Common myeloid progenitor, CD34-positive (primary cell): ENCODE results near the gene NTMT2.
"Not testable (repeated sequence)": the region's sequence is repeated elsewhere in the genome, so short reads cannot be mapped to it uniquely, and the experiment has no call there.

Experiments used
- CTCF ChIA-PET: fragments of 350-600 bp; sonication (Branson Sonifier 250); formaldehyde crosslinking; loops from one replicate; lab custom pipeline; 2021; ENCODE audit warnings: antibody characterized with exemption; lab: Charles Lee
- POLR2A ChIA-PET: fragments of 350-600 bp; sonication (Branson Sonifier 250); formaldehyde crosslinking; loops from one replicate; lab custom pipeline; 2021; ENCODE audit warnings: antibody characterized with exemption; lab: Charles Lee
- DNase-seq, 3 donors: peaks; one replicate each; pipeline versions ENCODE4 v3.0.0 to v3.0.0-alpha.2; 2013
- H3K27ac ChIP-seq, 2 experiments: 1 replicate in 1 of 2; 2 replicates in 1 of 2; pipeline ENCODE4 v1.7.0; 2013; ENCODE audit warnings: inconsistent platforms in 2 of 2, low read length in 2 of 2, mild to moderate bottlenecking in 2 of 2, low read depth in 1 of 2, moderate library complexity in 1 of 2; ENCODE audit not compliant: severe bottlenecking in 2 of 2, insufficient read depth in 1 of 2, poor library complexity in 1 of 2
- H3K27me3 ChIP-seq, 5 experiments: replicated peaks in 2 of 5; 1 replicate in 3 of 5; 2 replicates in 2 of 5; pipeline versions ENCODE4 v1.6.1 to v1.7.0; 2013; ENCODE audit warnings: low read length in 4 of 5, mild to moderate bottlenecking in 2 of 5, moderate library complexity in 2 of 5, inconsistent platforms in 1 of 5; ENCODE audit not compliant: insufficient read depth in 5 of 5, control insufficient read depth in 4 of 5
- H3K36me3 ChIP-seq, 4 experiments: 1 replicate in 2 of 4; 2 replicates in 2 of 4; pipeline versions ENCODE4 v1.6.1 to v1.7.0; 2013; ENCODE audit warnings: low read length in 3 of 4, control low read depth in 1 of 4, mild to moderate bottlenecking in 1 of 4; ENCODE audit not compliant: control insufficient read depth in 4 of 4, insufficient read depth in 4 of 4
- H3K4me1 ChIP-seq, 4 experiments: 1 replicate in 3 of 4; 2 replicates in 1 of 4; pipeline versions ENCODE4 v1.6.1 to v1.7.1; 2013; ENCODE audit warnings: low read length in 3 of 4, mild to moderate bottlenecking in 3 of 4, control low read depth in 1 of 4, inconsistent platforms in 1 of 4, moderate library complexity in 1 of 4; ENCODE audit not compliant: control insufficient read depth in 4 of 4, insufficient read depth in 4 of 4; ENCODE audit errors: control extremely low read depth in 1 of 4
- H3K4me3 ChIP-seq, 7 experiments: 1 replicate in 4 of 7; 2 replicates in 3 of 7; pipeline versions ENCODE4 v1.5.1 to v1.7.0; 2013; ENCODE audit warnings: mild to moderate bottlenecking in 7 of 7, low read length in 6 of 7, moderate library complexity in 6 of 7, inconsistent platforms in 2 of 7, low read depth in 2 of 7, control low read depth in 1 of 7; ENCODE audit not compliant: insufficient read depth in 4 of 7, control insufficient read depth in 1 of 7; ENCODE audit errors: extremely low read depth in 1 of 7
- H3K9me3 ChIP-seq, 5 experiments: 1 replicate in 4 of 5; 2 replicates in 1 of 5; pipeline versions ENCODE4 v1.6.1 to v1.7.1; 2013; ENCODE audit warnings: low read length in 4 of 5, mild to moderate bottlenecking in 2 of 5, inconsistent platforms in 1 of 5, low read depth in 1 of 5, moderate library complexity in 1 of 5; ENCODE audit not compliant: control insufficient read depth in 4 of 5, insufficient read depth in 2 of 5; ENCODE audit errors: control extremely low read depth in 1 of 5
- WGBS: methylation state at CpG from one replicate; pipeline ENCODE4 v1.1.5; 2013; ENCODE audit not compliant: insufficient coverage; 5-methylcytosine and 5-hydroxymethylcytosine counted together

The NTMT2 gene

DNA sequence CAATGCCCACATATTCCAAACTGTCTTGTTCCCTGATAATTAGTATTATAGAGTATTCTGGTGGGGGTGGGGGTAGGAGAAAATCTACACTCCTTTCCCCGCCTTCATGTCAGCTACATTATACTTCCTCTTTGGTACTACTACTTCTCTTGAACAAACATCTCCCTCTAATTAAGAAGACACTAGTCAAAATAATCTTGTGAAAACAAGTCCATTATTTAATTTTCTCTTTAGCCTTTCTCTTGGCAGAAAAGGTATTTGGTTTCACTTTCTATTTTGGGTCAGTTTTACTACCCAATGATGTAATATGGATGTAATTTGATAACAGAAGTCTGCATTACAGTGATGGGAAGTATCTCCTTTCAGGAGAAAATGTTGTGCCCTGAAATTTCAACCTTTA is 22.5 kb downstream of the NTMT2 start:
- Histone ChIP-seq H3K4me3 (peak overlapping the region in 1 of 7 experiments; percentile 13), H3K36me3 (no peaks in the 10 kb centered on the region), H3K4me1 (no peaks in the 10 kb centered on the region), H3K9me3 (peaks cover 0 to 9% (median 0%) of the 10 kb centered on the region in 5 experiments), H3K27ac (no peak overlapping the region), H3K27me3 (no peaks in the 10 kb centered on the region)
- DNase-seq = peak in 2 of 3 donors; percentile 15 to 26
- CTCF ChIA-PET = interaction anchor here (1.5 kb wide), 1 partner anchor 14 kb away, joined by 4 read pairs; no protein-coding TSS in a partner anchor
- POLR2A ChIA-PET = no interaction called here
- WGBS = no CpG with 5 or more reads among the region's 1 CpG

DNA sequence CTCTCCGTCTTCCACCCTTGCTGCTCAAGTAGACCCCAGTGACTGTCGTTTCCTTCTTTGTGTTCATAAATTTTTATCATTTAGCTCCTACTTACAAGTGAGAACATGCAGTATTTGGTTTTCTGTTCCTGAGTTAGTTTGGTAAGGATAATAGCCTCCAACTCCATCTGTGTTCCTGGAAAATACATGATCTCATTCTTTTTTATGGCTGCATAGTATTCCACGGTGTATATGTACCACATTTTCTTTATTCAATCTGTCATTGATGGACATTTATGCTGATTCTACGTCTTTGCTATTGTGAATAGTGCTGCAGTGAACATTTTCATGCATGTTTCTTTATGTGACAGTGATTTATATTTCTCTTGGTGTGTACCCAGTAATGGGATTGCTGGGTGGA is 24.8 kb downstream of the NTMT2 start:
- H3K27ac ChIP-seq, DNase-seq, CTCF ChIA-PET, H3K4me3 ChIP-seq, H3K27me3 ChIP-seq, H3K4me1 ChIP-seq, POLR2A ChIA-PET, H3K9me3 ChIP-seq, H3K36me3 ChIP-seq: not testable (repeated sequence)
- no CpG with 5 or more reads among the region's 4 CpGs for WGBS

DNA sequence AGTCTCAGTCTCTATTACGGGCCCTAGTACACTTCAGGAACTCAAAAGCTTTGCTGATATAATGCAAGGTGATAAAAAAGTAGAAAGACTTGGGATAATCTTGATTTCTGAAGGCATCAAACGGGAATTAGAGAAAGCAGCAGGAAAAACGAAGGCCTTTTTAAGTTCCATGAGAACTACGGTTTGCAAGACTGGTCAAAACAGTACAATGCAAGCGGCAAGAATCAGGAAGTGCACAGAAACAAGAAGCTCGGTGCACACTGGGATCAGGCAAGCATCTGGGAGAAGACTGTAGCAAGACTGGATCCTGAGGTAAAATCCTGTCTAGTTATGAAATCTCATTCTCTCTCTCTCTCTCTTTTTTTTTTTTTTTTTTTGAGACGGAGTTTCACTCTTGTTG is 28.6 kb downstream of the NTMT2 start:
- ChIA-PET POLR2A (no interaction called here), CTCF (no interaction called here)
- Histone ChIP-seq H3K9me3 (peaks cover 0 to 9% (median 0%) of the 10 kb centered on the region in 5 experiments), H3K27me3 (no peaks in the 10 kb centered on the region), H3K4me3 (no peak overlapping the region), H3K36me3 (no peaks in the 10 kb centered on the region), H3K4me1 (no peaks in the 10 kb centered on the region), H3K27ac (no peak overlapping the region)
- DNase-seq = no peak
- 88% methylated on average over 6 of the region's 7 CpGs for WGBS

DNA sequence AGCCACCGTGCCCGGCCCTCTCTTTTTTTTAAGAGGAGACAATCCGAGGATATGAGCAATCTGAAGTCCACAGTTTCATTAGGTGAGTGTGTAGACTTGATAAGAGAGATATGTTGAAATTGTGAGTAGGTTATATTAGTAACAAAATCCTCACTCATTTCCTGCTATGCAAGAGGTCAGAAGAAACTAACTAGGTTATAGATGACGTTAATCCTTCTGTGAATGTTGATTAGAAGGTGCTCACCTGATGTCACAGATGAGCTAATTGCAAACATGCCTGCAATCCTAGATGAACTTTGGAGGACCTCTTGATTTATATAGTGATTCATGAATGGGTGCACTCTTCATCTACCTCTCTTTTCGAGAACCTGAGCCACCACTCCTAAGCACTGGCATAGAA is 29.3 kb downstream of the NTMT2 start:
- 100% methylated on average over 1 of the region's 5 CpGs for WGBS
- H3K27me3 ChIP-seq = no peaks in the 10 kb centered on the region
- H3K9me3 ChIP-seq = peaks cover 0 to 9% (median 0%) of the 10 kb centered on the region in 5 experiments
- DNase-seq = no peak
- H3K36me3 ChIP-seq = no peaks in the 10 kb centered on the region
- H3K4me1 ChIP-seq = no peaks in the 10 kb centered on the region
- H3K4me3 ChIP-seq = no peak overlapping the region
- no peak overlapping the region for H3K27ac ChIP-seq
- POLR2A ChIA-PET = no interaction called here
- CTCF ChIA-PET = no interaction called here

DNA sequence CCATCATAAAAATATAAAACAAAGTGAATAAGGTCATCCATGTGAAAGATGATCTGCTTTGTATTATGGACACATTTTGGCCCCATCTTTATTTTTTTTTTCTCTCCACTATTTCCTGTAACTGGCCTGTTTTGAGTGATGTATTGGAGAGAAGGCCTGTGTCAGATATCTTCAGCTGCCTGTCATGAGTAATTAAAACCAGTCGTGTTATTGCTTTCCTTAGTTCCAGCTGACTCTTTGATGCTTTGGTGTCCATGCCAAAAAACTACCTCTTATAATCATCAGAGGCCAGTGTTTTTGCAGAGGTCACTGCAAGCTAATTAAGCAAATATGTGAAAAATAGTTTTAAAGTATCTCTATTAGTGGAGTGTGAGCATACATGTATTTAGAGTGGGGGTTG is 29.7 kb downstream of the NTMT2 start:
- H3K9me3 ChIP-seq = peaks cover 0 to 7% (median 0%) of the 10 kb centered on the region in 5 experiments
- ChIA-PET CTCF (no interaction called here), POLR2A (no interaction called here)
- H3K27me3 ChIP-seq = no peaks in the 10 kb centered on the region
- no CpG with 5 or more reads among the region's 1 CpG for WGBS
- no peak overlapping the region for H3K4me3 ChIP-seq
- H3K36me3 ChIP-seq = no peaks in the 10 kb centered on the region
- no peak for DNase-seq
- no peaks in the 10 kb centered on the region for H3K4me1 ChIP-seq
- no peak overlapping the region for H3K27ac ChIP-seq

DNA sequence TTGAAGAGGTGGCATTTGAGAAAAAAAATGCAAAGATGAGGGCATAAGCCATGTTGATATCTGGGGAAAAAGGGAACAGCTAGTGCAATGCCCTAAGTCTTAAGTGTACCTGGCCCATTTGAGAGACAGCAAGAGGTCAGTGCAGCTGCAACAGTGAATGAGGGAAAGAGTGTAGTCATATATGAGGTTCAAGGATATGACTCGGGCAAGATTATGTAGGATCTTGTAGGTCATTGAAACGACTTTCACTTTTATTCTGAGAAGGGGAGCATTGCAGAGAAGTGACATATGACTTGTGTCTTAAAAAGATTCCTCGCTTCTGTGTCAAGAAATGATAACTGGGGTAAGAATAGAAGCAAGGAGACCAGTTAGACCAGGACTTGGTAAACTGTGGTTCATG is 31.0 kb downstream of the NTMT2 start:
- H3K9me3 ChIP-seq = peaks cover 0 to 4% (median 0%) of the 10 kb centered on the region in 5 experiments
- H3K27me3 ChIP-seq = no peaks in the 10 kb centered on the region
- H3K4me1 ChIP-seq = no peaks in the 10 kb centered on the region
- CTCF ChIA-PET = no interaction called here
- no peak overlapping the region for H3K27ac ChIP-seq
- POLR2A ChIA-PET = no interaction called here
- no peaks in the 10 kb centered on the region for H3K36me3 ChIP-seq
- no peak overlapping the region for H3K4me3 ChIP-seq
- 90% methylated on average over 3 of the region's 3 CpGs for WGBS
- no peak for DNase-seq

DNA sequence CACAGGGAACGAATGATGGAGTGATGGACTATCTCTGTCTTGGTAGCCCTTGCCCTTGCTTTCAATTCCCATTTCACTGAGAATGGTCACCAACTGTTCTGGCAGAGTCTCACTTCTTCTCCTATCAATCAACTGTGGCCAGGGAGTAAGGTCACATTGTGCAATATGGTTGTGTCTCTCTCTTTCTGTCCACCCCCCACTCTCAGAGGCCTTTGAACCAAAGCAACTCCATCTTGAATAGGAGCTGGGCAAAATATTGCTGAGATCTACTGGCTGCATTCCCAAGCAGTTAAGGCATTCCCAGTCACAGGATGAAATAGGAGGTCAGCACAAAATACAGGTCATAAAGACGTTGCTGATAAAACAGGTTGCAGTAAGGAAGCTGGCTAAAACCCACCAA is 36.7 kb downstream of the NTMT2 start:
- POLR2A ChIA-PET = no interaction called here
- no peak overlapping the region for H3K4me3 ChIP-seq

More for the DNA sequence above, 36.7 kb downstream of the NTMT2 start:
- DNase-seq = no peak
- Histone ChIP-seq H3K27me3 (no peaks in the 10 kb centered on the region), H3K4me1 (no peaks in the 10 kb centered on the region), H3K36me3 (no peaks in the 10 kb centered on the region), H3K9me3 (no peaks in the 10 kb centered on the region), H3K27ac (no peak overlapping the region)
- CTCF ChIA-PET = no interaction called here
- 57% methylated on average over 1 of the region's 2 CpGs for WGBS
